CD4-positive, alpha-beta T cell treated with Interleukin-17A for 4 hours (primary cell): Measurements from ENCODE around the gene EXOSC5.
"Not testable (repeated sequence)": the region's sequence is repeated elsewhere in the genome, so short reads cannot be mapped to it uniquely, and the experiment has no call there.

Experiments
- DNase-seq: peaks from one replicate; pipeline ENCODE4 v3.0.0-alpha.2; 2020; ENCODE audit warnings: mixed read lengths

Gene EXOSC5

DNA sequence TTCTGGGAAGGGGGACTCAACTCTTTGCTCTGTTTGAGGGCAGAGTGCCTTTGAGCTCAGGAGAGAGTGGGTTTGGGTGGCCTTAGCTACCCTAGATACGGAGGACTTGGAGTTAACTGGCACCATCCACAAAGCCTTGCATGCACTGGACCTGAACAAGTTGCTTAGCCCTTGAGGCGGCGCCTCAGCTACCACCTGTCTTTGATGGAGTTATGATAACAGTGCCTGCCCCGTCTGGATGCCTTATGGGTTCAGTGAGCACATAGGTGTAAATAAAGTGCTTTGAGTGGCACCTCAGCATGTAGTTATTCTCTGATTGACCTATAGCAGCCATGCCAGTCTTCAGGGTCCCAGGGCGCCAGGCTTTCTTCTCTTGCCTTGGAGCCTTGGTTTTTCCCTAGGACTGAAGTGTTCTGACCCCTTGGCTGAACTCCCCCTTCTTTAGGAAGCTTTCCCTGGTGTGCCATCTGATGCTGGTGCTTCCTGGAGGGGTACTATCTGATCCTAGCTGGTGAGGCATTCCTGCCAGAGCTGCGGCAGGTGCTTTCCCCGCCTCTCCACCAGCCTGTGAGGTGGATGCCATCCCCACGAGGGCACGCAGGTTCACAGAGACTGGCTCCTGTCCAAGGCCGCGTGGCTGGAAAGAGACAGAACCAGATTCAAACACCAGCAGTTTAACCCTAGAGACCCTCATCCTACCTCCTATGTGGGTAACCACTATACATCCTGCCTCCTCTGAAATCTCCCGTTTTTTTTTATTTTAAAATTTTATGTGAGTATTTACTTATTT is 6.2 kb upstream of the EXOSC5 start:
- no peak for DNase-seq

DNA sequence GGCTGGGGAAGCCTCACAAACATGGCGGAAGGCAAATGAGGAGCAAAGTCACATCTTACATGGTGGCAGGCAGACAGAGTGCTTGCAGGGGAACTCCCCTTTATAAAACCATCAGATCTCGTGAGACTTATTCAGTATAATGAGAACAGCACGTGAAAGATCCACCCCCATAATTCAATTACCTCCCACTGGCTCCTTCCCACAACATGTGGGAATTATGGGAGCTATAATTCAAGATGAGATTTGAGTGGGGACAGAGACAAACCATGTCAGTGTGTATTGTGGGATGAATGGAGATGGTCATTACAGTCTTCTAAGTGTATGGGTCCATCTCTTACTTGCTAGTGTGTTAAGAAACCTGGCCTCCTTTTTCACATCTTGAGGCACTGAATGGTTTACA is 4.9 kb upstream of the EXOSC5 start:
- DNase-seq, result no peak

- DNase-seq, result no peak
Measured at GRCh38 chr19:41401483-41401882, 4.3 kb upstream of the EXOSC5 start.

GRCh38 chr19:41399525-41399924 is 2.4 kb upstream of the EXOSC5 start:
- DNase-seq, result no peak

GRCh38 chr19:41399091-41399490 is 1.9 kb upstream of the EXOSC5 start:
- DNase-seq, result no peak

GRCh38 chr19:41398598-41398997 is 1.4 kb upstream of the EXOSC5 start:
- DNase-seq, result no peak

DNA sequence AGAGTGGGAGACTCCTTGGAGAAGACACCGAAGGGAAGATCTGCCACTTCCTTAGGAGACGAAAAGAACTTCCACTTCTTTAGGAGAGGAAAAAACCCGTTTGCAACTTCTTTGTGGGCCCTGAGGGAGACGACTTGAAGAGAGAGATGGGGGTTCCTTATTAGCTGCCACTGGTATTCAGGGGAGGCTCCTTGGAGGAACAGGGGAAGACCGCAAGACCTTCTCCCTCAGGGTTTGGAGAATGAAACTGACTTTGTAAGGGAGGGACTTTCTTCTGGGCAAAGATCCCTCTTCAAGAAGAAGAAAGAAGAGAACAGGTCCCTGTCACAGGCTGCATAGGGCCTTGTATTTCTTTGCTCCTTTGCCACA is 875 bp upstream of the EXOSC5 start:
- DNase-seq, result no peak

DNA sequence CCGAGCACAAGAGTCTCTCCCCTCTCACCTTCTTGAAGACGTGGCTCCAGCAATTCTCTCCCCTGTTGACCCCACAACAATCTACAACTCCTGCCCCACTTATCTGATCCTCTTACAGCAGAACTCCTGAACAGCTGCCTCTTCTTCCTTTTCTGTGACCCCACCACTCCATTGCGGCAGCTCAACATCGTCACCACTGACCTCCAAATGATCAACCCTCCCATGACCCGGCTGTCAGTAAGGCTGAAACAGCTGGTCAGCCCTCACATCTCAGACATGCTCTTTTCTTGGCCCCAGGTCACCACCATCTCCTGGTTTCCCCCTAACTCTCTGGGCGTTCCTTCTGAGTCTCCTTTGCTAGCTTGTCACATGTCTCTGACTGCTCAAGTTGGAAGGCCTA is 1.8 kb downstream of the EXOSC5 start:
- DNase-seq, result no peak

DNA sequence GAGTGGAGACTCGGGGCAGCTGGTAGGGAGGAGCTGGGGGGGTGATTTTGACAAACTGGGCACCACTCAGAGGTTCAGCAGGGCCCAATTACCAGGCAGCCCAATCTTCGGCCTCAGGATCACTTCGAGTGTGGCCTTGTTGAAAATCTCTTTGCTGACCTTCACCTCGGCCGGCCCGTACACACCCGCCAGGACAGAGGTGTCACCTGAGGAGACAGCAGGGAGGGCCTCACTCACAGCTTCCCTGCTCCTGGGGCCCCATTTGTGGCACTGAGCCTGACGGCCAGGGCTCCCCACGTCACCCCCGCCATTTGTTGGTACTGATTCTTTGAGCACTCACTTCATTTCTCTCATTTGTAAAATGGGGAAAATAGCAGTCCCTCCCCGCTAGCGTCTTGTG is 4.4 kb downstream of the EXOSC5 start:
- no peak for DNase-seq

DNA sequence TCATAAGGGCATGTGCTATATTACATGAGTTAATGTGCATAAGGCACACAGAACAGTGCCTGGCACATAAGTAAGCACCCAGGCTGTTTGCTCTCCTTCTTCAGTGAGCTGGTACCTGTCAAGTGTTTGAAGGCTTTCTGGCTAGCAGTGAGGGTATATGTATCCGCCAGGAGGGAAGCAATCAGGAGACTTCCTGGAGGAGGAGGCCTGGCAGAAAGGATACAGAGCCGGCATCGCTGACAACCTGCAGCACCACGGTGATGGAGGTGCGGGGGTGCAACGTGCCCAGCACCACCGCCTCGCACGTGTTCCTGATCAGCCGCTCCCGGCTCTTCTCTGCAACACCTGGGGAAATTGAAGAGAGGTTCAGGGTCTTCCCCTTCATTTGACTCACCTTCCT is 5.5 kb downstream of the EXOSC5 start:
- DNase-seq, result no peak

- no peak for DNase-seq
Measured at GRCh38 chr19:41386442-41386841, 10.7 kb downstream of the EXOSC5 start.

DNA sequence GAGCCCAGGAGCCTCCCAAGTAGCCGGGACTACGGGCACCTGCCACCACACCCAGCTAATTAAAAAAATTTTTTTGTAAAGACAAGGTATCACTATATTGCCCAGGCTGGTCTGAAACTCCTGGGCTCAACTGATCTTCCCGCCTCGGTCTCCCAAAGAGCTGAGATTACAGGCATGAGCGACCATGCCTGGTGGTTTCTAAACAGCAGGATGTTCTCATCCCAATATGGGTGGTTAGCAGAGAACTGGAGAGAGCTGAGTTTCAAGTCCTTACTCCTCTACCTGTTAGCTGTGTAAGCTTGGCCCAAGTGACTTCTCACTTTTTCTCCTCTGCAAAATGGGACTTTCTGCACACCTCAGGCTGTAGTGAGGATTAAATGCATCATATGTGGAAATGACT is 12.8 kb downstream of the EXOSC5 start:
- DNase-seq, result no peak

DNA sequence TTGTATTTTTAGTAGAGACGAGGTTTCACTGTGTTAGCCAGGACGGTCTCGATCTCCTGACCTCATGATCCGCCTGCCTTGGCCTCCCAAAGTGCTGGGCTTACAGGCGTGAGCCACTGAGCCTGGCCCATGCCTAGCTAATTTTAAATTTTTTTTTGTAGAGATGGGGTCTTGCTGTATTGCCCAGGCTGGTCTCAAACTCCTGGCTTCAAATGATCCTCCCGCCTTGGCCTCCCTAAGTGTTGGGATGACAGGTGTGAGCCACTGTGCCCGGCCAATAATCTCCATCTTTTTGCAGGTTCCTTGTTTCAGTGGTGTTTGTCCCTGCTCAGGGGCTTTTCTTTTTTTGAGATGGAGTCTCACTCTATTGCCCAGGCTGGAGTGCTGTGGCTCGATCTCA is 15.6 kb downstream of the EXOSC5 start:
- not testable (repeated sequence) for DNase-seq

- no peak for DNase-seq
Measured at GRCh38 chr19:41377977-41378709, 19.0 kb downstream of the EXOSC5 start.

DNA sequence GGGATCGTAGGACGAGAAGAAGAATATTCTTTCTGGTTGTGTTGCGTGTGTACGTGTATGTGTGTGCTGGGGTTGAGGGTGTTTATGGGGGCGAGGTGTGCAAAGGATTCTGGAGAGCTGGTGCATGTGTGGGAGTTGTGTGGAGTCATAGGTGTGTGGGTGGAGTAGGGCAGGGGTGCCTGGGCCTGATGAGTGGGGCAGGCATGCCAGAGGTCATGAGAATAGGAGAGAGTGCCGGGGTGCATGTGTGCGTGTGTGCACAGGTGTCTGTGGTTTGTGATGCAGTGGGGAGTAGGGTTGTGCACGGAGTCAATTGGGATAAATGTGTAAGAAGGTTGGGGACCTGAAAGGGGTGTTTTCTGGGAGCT is 20.2 kb downstream of the EXOSC5 start:
- DNase-seq, result no peak

DNA sequence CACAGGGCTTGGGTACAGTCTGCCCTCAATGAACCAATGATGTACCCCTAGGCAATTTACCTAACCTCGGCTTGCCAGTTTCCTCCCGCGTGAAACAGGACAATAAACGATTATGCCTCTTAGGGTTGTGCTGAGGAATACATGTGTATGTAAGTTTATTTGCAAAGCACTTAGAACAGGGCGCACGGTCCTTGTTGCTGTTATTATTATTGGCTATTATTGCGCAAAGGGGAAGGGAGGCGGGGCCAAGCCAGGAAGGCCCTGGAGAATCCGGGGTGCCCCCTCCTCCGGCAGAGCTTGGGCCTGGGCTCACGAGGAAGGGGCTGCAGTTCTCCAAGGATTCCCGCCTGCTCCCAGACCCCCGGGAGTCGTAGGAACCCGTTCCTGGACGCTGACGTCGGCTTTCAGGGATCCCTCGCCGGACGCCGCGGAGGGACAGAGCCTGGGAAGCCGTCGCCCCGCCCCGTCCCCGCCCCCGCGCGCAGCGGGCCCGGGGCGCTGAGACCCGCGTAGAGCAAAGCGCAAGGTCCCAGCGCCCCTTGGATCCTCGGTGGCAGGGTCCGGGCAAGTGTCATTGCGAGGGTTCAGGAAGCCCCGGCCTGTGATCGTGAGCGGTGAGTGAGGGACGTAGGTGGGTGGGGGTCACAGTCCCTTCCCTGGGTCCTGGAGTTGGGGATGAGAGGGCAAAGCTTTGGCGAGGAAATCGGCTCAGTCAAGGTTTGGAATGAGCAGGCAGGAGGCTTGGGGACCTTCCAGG is 20.7 kb downstream of the EXOSC5 start, which contains the start of gene TMEM91:
Gene TMEM91 (plus strand): TSS at position 293 of the 757 bp plus-strand sequence. CDS start 1,777 bp downstream, outside the sequence.
- peak; percentile 52 for DNase-seq

- DNase-seq, result no peak
Measured at GRCh38 chr19:41373993-41374392, 23.2 kb downstream of the EXOSC5 start.

DNA sequence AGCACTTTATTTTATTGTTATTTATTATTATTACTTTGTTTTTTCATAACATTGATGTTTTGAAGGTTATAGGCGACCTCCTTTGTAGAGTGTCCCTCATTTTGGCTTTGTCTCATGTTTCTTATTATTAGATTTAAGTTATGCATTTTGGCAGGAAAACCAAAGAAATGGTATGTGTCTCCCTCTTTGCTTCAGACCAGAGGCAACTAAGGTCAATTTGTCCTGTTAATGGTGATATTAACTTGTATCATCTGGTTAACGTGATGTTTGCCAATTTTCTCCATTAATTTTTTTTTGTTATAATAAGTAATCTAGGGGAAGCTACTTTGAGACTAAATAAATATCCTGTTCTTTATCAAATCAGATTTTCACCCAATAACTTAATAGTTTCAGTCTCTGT is 24.7 kb downstream of the EXOSC5 start:
- no peak for DNase-seq

DNA sequence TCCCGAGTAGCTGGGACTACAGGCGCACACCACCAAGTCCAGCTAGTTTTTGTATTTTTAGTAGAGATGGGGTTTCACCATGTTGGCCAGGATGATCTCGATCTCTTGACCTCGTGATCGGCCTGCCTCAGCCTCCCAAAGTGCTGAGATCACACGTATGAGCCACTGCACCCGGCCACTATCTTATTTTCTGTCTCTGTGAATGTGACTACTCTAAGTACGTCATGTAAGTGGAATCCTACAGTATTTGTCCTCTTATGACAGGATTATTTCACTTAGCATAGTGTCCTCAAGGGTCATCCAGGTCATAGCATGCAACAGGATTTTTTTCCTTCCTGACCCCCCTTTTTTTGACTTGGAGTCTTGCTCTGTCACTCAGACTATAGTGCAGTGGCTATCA is 25.6 kb downstream of the EXOSC5 start:
- no peak for DNase-seq

- DNase-seq, result not testable (repeated sequence)
Measured at GRCh38 chr19:41371119-41371518, 26.0 kb downstream of the EXOSC5 start.

DNA sequence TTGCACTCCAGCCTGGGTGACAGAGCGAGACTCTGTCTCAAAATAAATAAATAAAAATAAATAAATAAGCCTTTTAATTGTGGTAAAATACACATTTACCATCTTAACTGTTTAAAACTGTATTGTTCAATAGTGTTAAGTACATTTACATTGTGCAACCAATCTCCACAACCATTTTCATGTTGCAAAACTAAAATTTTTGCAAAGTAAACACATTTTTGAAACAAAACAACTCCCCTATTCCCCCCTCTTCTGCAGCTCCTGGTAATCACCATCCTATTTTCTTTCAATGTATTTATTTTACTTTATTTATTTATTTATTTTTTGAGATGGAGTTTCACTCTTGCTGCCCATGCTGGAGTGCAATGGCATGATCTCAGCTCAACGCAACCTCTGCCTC is 27.4 kb downstream of the EXOSC5 start:
- no peak for DNase-seq

DNA sequence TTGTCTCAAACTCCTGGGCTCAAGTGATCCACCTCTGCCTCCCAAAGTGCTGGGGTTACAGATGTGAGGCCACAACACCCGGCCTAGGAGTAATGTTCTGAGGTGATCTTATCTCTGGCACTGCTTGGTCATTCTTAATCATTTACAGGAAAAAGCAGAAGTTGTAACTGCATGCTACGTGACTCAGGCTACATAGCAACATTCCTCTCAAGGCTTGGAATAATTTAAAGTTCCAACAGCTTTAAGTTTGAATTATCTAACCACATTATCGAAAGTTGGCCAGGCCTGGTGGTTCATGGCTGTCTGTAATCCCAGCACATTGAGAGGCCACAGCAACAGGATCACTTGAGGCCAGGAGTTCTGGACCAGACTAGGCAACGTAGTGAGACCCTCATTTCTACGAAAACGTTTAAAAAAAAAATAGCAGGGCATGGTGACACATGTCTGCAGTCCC is 29.3 kb downstream of the EXOSC5 start:
- no peak for DNase-seq

DNA sequence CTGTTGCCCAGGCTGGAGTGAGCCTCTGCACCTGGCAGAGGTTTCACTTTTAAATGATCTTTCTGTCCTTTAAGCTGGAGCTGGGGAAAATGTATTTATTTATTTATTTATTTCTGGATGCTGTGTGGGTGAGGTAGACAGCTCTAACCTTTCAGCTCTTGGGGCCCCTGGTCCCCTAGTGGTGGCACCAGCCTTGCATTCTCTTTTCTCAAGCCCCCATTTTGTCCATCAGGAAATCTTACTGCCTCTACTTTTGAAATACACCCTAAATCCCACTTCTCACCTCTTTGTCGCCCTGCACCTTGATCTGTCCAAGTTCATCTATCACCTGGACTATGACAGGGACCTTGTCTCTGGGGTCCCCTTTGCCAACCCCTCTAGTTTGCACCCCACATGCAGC is 31.1 kb downstream of the EXOSC5 start:
- no peak for DNase-seq
